Adrenal gland (tissue), 5 donors: Measurements from ENCODE around the gene PEAK1.

Experiments
- CTCF ChIP-seq, 6 experiments: fragments of 450-650 bp in 4 of 6; fragments of 200-600 bp in 2 of 6; sonication (generic) in 1 of 6; IDR thresholded peaks; 1 replicate in 5 of 6; 2 replicates in 1 of 6; pipeline versions ENCODE4 v1.5.1 to v1.8.0; 2016 to 2021; ENCODE audit warnings: antibody characterized with exemption in 6 of 6, mild to moderate bottlenecking in 2 of 6, moderate library complexity in 1 of 6
- POLR2A ChIP-seq, 2 donors: fragments of 450-650 bp; IDR thresholded peaks; one replicate each; pipeline ENCODE4 v1.6.1; 2017; ENCODE audit warnings: antibody characterized with exemption in 2 of 2, mild to moderate bottlenecking in 2 of 2, moderate library complexity in 1 of 2
- donor health status: DM: no; HTN: no; CAD: no.

GRCh38 chr15:77070180-77070494 is 349.8 kb downstream of the PEAK1 start:
- no peak for TF ChIP-seq CTCF (IDR thresholded peaks at IDR 0.05)
- no peak for TF ChIP-seq POLR2A (IDR thresholded peaks at IDR 0.05)
